HAP-1 (cell line): ENCODE measurements around the gene LENEP.

ENCODE experiments used
- DNase-seq, 2 experiments: peaks; one replicate each; pipeline ENCODE4 v3.0.0-alpha.2; 2016 to 2020; ENCODE audit warnings: low spot score in 2 of 2
- H3K27me3 ChIP-seq: fragments of 250-450 bp; sonication (Bioruptor Pico); 2 replicates; pipeline ENCODE4 v1.5.1; 2020; ENCODE audit warnings: low read depth, mild to moderate bottlenecking, moderate library complexity
- H3K36me3 ChIP-seq: fragments of 250-450 bp; sonication (Bioruptor Pico); replicated peaks from 2 replicates; pipeline ENCODE4 v1.5.1; 2020; ENCODE audit warnings: mild to moderate bottlenecking
- H3K4me1 ChIP-seq: fragments of 250-450 bp; sonication (Bioruptor Pico); 2 replicates; pipeline ENCODE4 v1.5.1; 2020; ENCODE audit warnings: mild to moderate bottlenecking
- H3K4me3 ChIP-seq: fragments of 250-450 bp; sonication (Bioruptor Pico); 2 replicates; pipeline ENCODE4 v1.5.1; 2020; ENCODE audit warnings: mild to moderate bottlenecking, moderate library complexity
- H3K9me3 ChIP-seq: fragments of 250-450 bp; sonication (Bioruptor Pico); 2 replicates; pipeline ENCODE4 v1.5.1; 2020; ENCODE audit warnings: mild to moderate bottlenecking, moderate library complexity
- in situ Hi-C: fragments of 300-500 bp; cut with MboI; formaldehyde crosslinking; loops from 3 replicates; pipeline ENCODE4 v1.14.3; 2020; ENCODE audit warnings: low sequenced_read_pairs, inconsistent platforms, mixed read lengths

Gene LENEP

DNA sequence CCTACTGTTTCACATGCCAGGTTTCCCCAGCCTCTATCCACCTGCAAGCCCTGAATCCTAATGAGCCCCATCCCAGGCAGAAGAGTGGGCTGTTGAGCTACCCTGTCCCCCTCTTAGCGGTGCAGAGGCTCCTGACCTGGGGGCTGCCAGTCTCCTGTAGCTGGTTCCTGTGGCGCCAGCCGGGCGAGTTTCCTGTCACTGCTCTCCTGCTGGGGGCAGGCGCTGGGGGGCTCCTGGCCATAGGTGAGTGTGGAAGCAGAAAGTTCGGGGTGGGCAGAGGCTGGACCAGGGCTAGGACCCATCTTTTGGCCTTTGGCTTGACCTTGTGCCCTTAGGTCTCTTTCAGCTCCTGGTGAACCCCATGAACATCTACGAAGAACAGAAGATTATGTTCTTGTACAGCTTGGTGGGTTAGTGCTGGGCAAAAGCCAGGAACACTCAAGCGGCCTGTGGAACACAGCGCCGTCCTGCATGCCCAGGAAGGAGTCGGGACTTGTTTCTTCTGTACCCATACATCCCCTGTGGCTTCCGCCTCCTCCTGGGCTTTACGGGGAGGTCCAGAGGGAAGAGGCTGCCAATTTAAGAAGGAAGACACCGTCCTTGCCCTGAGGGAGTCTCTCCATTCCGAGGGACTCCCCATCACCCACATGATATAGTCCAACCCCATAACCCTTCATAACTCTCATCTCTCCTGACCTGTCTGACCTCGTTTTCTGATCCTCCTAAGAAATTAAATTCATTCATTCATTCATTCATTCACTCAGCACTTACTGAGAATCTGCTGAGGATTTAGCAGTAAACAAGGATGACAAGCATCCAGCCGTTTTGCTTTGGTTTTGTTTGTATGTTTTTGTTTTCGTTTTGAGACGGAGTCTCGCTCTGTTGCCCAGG is 41.2 kb downstream of the LENEP start:
- no peak overlapping the region for H3K4me3 ChIP-seq
- H3K36me3 ChIP-seq = no peaks in the 10 kb centered on the region
- H3K4me1 ChIP-seq = no peaks in the 10 kb centered on the region
- no peaks in the 10 kb centered on the region for H3K27me3 ChIP-seq
- DNase-seq = no peak
- in situ Hi-C loops = no loop called here
- H3K9me3 ChIP-seq = no peaks in the 10 kb centered on the region

DNA sequence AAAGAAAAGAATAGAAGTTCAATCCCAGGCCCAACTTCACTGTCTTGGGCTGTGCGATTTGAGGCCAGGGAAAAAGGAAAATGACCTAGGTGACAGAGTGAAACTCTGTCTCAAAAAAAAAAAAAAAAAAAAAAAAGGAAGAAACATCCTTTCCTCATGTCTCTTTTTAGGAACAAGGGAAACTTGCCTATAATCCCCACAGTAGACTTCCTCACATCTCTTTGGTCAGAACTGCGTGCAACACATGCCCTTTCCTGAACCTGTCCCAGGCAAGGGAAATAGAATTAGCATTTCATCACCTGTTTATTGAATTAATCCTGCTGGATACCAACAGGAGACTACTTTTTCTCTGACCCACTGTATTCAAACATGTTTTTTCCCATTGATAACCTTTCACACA is 42.5 kb downstream of the LENEP start:
- Histone ChIP-seq H3K4me3 (no peak overlapping the region), H3K9me3 (no peaks in the 10 kb centered on the region), H3K36me3 (no peaks in the 10 kb centered on the region), H3K4me1 (no peaks in the 10 kb centered on the region), H3K27me3 (no peaks in the 10 kb centered on the region)
- DNase-seq = no peak
- in situ Hi-C loops = no loop called here

DNA sequence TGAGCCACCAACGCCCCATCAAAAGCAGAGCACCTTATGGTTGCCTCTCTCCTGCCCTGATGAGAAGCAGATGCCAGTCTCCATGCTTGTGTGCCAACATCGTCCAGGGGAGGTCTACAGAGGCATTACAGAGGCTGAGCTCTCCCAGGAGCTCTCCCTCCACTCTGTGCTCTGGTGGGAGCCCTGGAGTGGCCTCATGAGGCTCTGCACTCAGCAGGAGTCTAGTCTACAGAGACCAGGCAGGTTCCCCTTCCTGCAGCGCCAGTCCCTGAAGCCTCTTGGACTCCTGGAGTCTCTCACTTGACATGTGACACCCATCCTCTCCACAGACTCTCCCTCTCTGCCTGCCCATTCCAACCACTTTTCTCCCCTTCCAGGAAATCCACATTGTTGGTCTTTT is 43.7 kb downstream of the LENEP start:
- H3K27me3 ChIP-seq = no peaks in the 10 kb centered on the region
- no peaks in the 10 kb centered on the region for H3K36me3 ChIP-seq
- no peaks in the 10 kb centered on the region for H3K9me3 ChIP-seq
- no peak overlapping the region for H3K4me3 ChIP-seq
- in situ Hi-C loops = no loop called here
- H3K4me1 ChIP-seq = no peaks in the 10 kb centered on the region
- DNase-seq = no peak

DNA sequence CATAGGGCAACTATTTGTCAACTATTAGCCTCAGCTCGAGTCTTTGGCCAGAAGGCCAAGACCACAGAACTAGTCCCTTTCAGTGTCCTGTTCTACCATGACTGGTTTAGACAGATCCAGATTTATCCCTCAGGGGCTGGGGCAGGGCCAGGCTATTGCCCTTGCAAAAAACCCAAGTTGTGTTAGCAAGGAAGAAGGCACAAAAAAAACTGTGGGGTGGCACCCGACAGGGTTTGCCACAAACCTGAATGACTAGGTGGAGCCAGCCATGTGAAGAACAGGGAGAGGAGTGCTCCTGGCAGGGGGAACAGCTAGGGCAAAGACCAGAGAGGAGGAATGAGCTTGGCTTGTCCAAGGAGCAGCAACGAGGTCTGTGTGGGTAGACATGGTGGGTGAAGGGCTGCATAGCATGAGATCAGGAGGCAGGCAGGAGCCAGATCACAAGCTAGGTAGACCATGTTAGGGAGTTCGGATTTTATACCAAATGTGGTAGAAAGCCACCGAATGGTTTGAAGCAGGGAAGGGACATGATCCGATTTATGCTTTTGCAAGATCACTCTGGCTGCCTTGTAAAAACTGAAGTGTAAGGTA is 44.6 kb downstream of the LENEP start:
- H3K4me3 ChIP-seq = no peak overlapping the region
- DNase-seq = no peak
- no peaks in the 10 kb centered on the region for H3K4me1 ChIP-seq
- H3K36me3 ChIP-seq = no peaks in the 10 kb centered on the region
- H3K27me3 ChIP-seq = no peaks in the 10 kb centered on the region
- H3K9me3 ChIP-seq = no peaks in the 10 kb centered on the region
- in situ Hi-C loops = no loop called here

DNA sequence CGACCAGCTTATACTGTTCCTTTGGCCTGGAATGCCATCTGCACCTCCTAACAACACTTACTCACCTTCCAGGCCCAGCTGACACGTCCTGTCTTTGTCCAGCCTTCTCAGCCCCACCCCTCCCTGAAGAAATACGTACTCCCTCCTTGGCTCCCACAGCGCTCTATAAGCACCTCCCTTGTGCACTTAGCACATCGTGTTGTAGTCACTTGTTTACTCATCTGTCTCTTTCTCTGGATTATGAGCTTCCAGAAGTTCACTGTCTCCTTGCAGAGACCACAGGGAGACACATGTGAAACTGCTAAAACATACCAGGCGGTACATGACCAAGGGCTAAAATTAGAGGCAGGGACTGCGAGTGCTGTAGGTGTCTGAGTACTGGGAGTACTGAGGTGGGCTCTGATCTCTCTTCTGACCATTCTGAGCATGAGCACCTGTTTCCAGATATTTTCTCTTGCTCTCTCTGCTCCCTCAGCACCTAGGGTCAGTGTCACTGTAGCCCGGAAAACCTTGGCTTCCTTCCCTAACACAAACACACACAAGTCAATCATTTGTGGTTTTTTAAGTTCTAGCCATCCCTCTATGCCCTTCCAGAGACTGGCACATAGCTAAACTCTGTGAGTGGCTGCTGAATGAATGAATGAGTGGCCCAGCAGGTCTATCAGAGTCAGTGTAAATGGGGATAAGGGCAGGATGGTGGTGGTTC is 45.4 kb downstream of the LENEP start:
- Histone ChIP-seq H3K4me1 (no peaks in the 10 kb centered on the region), H3K4me3 (no peak overlapping the region), H3K9me3 (no peaks in the 10 kb centered on the region), H3K27me3 (no peaks in the 10 kb centered on the region), H3K36me3 (no peaks in the 10 kb centered on the region)
- no peak for DNase-seq
- in situ Hi-C loops = no loop called here

DNA sequence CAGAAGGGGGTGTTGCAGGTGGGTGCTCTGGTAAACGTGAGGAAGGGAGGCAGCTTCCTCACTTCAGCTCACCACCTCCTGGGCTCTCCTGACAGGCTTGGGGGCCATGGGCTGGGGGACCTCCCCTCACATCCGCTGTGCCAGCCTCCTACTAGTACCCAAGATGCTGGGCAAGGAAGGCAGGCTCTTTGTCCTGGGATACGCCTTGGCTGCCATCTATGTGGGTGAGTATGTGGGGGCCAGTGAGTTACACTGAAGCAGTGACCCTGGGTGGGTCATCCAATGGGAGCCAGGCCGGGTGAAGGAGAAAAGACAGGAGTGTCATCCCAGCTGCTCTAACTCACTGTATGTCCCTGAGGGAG is 45.9 kb downstream of the LENEP start:
- in situ Hi-C loops = no loop called here
- H3K4me3 ChIP-seq = no peak overlapping the region
- no peaks in the 10 kb centered on the region for H3K4me1 ChIP-seq
- H3K9me3 ChIP-seq = no peaks in the 10 kb centered on the region
- no peaks in the 10 kb centered on the region for H3K27me3 ChIP-seq
- H3K36me3 ChIP-seq = no peaks in the 10 kb centered on the region
- no peak for DNase-seq

DNA sequence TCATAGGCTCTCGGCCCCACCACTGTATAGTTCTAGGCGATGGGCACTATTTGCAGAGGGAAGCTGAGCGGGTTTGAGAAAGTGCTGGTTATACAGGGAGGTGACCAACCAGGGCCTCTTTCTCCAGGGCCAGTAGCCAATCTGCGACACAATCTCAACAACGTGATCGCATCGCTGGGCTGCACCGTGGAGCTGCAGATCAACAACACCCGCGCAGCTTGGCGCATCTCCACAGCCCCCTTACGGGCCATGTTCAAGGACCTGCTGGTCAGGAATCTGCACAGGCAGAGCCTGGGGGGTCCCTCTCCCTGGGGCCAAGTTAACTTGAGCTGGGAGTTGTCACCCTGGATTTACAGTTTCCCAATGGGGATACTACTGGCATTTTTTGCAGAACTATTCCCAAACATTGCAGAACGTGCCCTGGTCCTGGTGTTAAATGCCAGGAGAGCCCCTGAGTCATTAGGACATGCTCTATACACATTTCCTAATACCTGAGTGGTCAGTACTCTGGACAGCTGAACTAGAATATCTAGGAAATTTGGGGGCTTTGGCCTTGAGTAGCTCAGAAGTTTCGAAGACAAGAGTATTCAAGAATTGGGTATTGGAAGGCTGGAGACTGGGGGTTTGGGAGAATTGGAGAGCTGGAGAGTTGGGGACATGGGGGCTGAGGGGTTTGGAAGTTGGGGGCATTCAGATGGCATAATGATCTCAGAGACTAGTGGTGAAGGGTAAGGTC is 47.1 kb downstream of the LENEP start:
- in situ Hi-C loops = no loop called here
- no peak for DNase-seq
- Histone ChIP-seq H3K36me3 (no peaks in the 10 kb centered on the region), H3K4me3 (no peak overlapping the region), H3K27me3 (no peaks in the 10 kb centered on the region), H3K4me1 (no peaks in the 10 kb centered on the region), H3K9me3 (no peaks in the 10 kb centered on the region)

DNA sequence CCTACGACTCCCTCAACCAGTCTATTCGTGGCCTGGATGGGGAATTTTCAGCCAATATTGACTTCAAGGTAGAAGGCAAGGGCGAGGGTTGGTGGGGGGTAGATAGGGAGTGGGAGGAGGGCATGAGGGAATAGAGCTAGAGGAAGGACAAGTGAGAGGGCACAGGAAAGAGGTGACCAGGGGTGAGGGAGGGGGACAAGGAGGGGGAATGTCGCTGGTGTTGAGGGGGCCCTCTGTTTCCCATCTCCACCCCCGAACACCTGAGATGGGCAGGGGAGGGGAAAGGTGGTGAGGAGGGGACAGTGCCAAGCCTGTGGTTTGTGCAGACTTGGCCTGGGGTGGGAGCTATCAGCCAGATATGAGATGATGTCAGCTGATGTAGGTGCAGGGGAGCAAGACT is 49.4 kb downstream of the LENEP start:
- DNase-seq = no peak
- H3K4me3 ChIP-seq = no peak overlapping the region
- in situ Hi-C loops = no loop called here

DNA sequence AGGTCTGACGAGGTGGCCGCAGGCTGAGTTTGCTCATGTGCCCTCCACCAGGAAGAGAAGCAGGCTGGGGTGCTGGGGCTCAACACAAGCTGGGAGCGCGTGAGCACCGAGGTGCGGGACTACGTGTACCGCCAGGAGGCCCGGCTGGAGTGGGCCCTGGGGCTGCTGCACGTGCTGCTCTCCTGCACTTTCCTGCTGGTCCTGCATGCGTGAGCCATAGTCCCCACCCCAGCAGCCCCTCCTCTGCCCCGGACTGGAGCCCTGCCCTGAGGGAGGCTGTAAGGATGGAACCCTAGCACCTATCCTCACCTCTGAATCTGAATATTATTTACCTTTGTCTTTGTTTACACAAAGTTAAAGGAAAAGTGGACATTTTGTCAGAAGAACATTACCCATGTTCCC is 49.9 kb downstream of the LENEP start:
- Histone ChIP-seq H3K36me3 (no peaks in the 10 kb centered on the region), H3K4me1 (peaks cover 1% of the 10 kb centered on the region), H3K27me3 (no peaks in the 10 kb centered on the region), H3K9me3 (no peaks in the 10 kb centered on the region), H3K4me3 (no peak overlapping the region)
- in situ Hi-C loops = no loop called here
- DNase-seq = no peak

More for the DNA sequence above, 49.4 kb downstream of the LENEP start:
- Histone ChIP-seq H3K36me3 (no peaks in the 10 kb centered on the region), H3K9me3 (no peaks in the 10 kb centered on the region), H3K4me1 (no peaks in the 10 kb centered on the region), H3K27me3 (no peaks in the 10 kb centered on the region)

DNA sequence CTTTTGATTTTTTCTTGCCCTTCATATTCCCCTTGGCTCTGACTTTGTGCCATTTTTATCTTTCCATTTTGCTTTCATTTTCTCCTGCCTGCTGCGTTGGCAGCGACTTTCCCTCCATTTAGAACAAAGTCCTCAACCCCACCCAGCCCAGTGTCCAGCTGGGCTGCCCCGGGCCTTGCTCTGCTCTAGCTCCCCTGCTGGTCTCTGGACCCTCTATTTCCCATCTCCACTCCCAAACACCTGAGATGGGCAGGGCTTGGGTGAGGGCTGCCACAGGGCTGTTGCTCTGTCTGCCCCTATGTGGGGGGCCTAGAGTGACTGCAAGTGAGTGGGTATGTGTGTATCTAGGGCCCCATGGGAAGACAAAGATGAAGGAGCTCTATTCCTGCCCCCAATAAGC is 50.4 kb downstream of the LENEP start:
- no peaks in the 10 kb centered on the region for H3K27me3 ChIP-seq
- no peak overlapping the region for H3K4me3 ChIP-seq
- in situ Hi-C loops = no loop called here
- H3K9me3 ChIP-seq = no peaks in the 10 kb centered on the region
- peaks cover 6% of the 10 kb centered on the region for H3K4me1 ChIP-seq
- no peaks in the 10 kb centered on the region for H3K36me3 ChIP-seq
- DNase-seq = no peak
